ENCODE measurements around the gene METTL26.

The METTL26 gene

DNA sequence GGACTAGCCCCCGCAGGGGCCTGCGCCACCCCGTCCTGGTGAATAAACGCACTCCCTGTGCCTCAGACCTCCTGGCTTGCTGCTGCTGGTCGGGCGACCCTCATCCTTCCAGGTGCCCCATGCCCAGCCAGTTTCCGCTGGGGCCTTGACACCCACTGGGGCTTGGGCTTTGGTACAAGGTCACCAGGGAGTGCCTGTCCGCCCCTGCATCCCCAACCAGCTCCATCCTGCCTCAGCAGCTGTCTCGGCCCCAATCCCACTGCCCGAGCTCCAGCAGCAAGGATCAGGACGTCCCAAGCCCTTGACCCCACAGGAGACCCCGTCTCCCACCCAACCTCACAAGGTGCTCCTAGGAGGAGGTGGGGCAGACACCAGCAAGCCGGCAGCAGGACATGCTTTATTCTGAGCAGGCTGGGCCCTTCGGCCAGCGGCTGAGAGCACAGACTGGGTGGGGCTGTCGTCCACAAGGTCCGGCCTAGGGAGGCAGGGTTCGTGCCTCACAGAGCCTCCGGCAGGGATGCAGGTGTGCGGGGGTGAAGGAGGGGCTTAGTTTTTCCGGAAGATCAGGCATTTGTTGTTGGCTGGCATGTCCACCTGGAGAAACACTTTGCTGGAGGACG is 1.9 kb downstream of the METTL26 start:
- DNase-seq (ENCODE audit: insufficient read length, low spot score), result no peak
- TF ChIP-seq POLR2AphosphoS5 (IDR thresholded peaks at IDR 0.05; ENCODE audit: low read depth, low read length) (no peak), POLR2A (IDR thresholded peaks at IDR 0.05; ENCODE audit: low read depth, low read length) (no peak), SPI1 (IDR thresholded peaks at IDR 0.05; ENCODE audit: low read depth, low read length) (no peak), POU2F2 (IDR thresholded peaks at IDR 0.05; ENCODE audit: low read depth, low read length) (no peak), TAF1 (IDR thresholded peaks at IDR 0.05; ENCODE audit: low read depth, low read length) (no peak), PAX5 (IDR thresholded peaks at IDR 0.05; ENCODE audit: insufficient read depth, low read length, severe bottlenecking) (no peak)
- no peak for FAIRE-seq

DNA sequence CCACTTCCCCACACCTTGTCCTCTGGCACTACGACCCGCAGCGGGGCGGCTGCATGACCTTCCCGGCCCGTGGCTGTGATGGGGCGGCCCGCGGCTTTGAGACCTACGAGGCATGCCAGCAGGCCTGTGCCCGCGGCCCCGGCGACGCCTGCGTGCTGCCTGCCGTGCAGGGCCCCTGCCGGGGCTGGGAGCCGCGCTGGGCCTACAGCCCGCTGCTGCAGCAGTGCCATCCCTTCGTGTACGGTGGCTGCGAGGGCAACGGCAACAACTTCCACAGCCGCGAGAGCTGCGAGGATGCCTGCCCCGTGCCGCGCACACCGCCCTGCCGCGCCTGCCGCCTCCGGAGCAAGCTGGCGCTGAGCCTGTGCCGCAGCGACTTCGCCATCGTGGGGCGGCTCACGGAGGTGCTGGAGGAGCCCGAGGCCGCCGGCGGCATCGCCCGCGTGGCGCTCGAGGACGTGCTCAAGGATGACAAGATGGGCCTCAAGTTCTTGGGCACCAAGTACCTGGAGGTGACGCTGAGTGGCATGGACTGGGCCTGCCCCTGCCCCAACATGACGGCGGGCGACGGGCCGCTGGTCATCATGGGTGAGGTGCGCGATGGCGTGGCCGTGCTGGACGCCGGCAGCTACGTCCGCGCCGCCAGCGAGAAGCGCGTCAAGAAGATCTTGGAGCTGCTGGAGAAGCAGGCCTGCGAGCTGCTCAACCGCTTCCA is 2.6 kb downstream of the METTL26 start:
- TF ChIP-seq PAX5 (IDR thresholded peaks at IDR 0.05; ENCODE audit: insufficient read depth, low read length, severe bottlenecking) (no peak), POLR2A (IDR thresholded peaks at IDR 0.05; ENCODE audit: low read depth, low read length) (no peak), POLR2AphosphoS5 (IDR thresholded peaks at IDR 0.05; ENCODE audit: low read depth, low read length) (no peak), POU2F2 (IDR thresholded peaks at IDR 0.05; ENCODE audit: low read depth, low read length) (no peak)
- FAIRE-seq (no peak), DNase-seq (ENCODE audit: insufficient read length, low spot score) (no peak)

DNA sequence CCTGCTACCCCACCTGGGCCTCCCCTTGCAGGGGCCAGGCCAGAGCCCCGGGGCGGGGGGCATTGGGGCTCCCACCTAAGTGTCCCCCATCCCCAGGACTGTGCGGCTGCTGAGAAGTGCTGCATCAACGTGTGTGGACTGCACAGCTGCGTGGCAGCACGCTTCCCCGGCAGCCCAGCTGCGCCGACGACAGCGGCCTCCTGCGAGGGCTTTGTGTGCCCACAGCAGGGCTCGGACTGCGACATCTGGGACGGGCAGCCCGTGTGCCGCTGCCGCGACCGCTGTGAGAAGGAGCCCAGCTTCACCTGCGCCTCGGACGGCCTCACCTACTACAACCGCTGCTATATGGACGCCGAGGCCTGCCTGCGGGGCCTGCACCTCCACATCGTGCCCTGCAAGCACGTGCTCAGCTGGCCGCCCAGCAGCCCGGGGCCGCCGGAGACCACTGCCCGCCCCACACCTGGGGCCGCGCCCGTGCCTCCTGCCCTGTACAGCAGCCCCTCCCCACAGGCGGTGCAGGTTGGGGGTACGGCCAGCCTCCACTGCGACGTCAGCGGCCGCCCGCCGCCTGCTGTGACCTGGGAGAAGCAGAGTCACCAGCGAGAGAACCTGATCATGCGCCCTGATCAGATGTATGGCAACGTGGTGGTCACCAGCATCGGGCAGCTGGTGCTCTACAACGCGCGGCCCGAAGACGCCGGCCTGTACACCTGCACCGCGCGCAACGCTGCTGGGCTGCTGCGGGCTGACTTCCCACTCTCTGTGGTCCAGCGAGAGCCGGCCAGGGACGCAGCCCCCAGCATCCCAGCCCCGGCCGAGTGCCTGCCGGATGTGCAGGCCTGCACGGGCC is 3.4 kb downstream of the METTL26 start:
- FAIRE-seq (no peak), DNase-seq (ENCODE audit: insufficient read length, low spot score) (no peak)
- TF ChIP-seq PAX5 (IDR thresholded peaks at IDR 0.05; ENCODE audit: insufficient read depth, low read length, severe bottlenecking), result no peak
- TF ChIP-seq TAF1 (IDR thresholded peaks at IDR 0.05; ENCODE audit: low read depth, low read length), result no peak
- no peak for TF ChIP-seq SPI1 (IDR thresholded peaks at IDR 0.05; ENCODE audit: low read depth, low read length)
- no peak for TF ChIP-seq POLR2A (IDR thresholded peaks at IDR 0.05; ENCODE audit: low read depth, low read length)
- TF ChIP-seq POU2F2 (IDR thresholded peaks at IDR 0.05; ENCODE audit: low read depth, low read length), result no peak
- TF ChIP-seq POLR2AphosphoS5 (IDR thresholded peaks at IDR 0.05; ENCODE audit: low read depth, low read length), result no peak

DNA sequence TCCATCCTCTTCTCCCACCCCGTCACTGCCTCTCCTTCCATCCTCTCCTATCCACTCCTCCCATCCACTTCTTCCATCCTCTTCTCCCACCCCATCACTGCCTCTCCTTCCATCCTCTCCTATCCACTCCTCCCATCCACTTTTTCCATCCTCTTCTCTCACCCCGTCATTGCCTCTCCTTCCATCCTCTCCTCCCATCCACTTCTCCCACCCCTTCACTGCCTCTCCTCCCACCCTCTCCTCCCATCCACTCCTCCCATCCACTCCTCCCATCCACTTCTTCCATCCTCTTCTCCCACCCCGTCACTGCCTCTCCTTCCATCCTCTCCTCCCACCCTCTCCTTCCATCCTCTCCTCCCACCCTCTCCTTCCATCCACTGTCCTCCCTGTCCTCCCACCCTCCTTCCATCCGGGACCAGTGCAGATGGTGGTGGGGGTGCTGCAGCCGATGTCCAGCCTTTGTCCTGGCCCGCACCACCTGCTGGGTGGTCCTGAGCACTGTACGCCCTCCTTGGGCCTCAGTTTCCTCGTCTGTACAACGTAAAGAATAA is 4.2 kb downstream of the METTL26 start:
- TF ChIP-seq POLR2AphosphoS5 (IDR thresholded peaks at IDR 0.05; ENCODE audit: low read depth, low read length) (no peak), TAF1 (IDR thresholded peaks at IDR 0.05; ENCODE audit: low read depth, low read length) (no peak), POU2F2 (IDR thresholded peaks at IDR 0.05; ENCODE audit: low read depth, low read length) (no peak), SPI1 (IDR thresholded peaks at IDR 0.05; ENCODE audit: low read depth, low read length) (no peak), POLR2A (IDR thresholded peaks at IDR 0.05; ENCODE audit: low read depth, low read length) (no peak)
- DNase-seq (ENCODE audit: insufficient read length, low spot score) (no peak), FAIRE-seq (no peak)

DNA sequence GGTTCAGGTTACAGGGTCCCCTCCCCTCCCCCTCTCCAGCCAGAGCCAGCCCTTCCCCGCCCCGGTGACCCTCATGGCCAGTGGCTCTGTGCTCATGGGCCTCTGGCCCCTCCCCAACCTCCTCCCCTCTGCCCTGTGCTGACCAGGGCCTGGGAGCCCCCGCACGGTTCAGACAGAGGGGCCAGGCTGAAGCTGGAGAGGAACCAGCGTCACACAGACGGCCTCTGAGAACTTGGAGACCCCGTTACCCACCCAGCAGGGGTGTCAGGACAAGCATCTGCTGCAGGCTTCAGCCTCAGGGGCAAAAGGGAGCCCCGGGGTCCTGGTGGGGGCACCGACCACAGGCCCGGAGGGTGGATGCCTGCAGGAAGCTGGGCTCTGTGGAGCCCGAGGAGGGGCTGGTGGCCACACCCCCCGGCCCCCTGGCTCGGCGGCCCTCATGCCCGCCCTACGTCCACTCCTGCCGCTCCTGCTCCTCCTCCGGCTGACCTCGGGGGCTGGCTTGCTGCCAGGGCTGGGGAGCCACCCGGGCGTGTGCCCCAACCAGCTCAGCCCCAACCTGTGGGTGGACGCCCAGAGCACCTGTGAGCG is 5.2 kb downstream of the METTL26 start, which contains the start of gene WFIKKN1:
WFIKKN1 (plus strand) TSS at position 171 of the 591 bp plus-strand sequence; CDS start at position 440, 269 bp downstream.
- no peak for TF ChIP-seq PAX5 (IDR thresholded peaks at IDR 0.05; ENCODE audit: insufficient read depth, low read length, severe bottlenecking)
- FAIRE-seq (no peak), DNase-seq (ENCODE audit: insufficient read length, low spot score) (no peak)

DNA sequence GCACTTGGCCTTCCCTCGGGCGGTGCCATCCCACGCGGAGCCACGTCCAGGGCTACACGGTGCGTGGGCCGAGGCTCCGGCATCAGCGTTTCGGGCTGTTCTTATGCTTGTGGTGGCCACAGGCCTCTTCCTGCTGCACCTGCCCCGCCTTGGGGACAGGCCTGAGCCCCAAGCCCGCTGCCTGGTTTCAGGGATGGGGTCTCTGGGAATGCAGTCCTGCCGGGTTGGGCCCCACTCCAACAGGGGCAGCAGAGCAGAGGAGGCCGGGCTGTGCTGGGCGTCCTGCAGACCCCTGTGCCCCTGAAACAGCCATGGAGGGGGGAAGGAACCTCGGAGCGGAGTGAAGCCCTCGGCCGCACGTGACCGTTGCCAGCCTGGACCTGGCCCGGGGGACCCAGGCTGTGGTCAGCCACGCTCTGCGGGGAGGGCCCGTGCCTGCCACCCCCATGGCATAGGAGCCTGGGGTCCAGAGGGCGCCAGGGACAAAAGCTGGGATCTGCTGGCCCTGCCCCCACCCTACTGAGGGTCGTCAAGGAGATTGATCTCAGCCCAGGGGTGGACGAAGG is 5.8 kb downstream of the METTL26 start:
- FAIRE-seq, result no peak
- TF ChIP-seq POLR2A (IDR thresholded peaks at IDR 0.05; ENCODE audit: low read depth, low read length) (no peak), SPI1 (IDR thresholded peaks at IDR 0.05; ENCODE audit: low read depth, low read length) (no peak), PAX5 (IDR thresholded peaks at IDR 0.05; ENCODE audit: insufficient read depth, low read length, severe bottlenecking) (no peak)
- no peak for DNase-seq (ENCODE audit: insufficient read length, low spot score)

DNA sequence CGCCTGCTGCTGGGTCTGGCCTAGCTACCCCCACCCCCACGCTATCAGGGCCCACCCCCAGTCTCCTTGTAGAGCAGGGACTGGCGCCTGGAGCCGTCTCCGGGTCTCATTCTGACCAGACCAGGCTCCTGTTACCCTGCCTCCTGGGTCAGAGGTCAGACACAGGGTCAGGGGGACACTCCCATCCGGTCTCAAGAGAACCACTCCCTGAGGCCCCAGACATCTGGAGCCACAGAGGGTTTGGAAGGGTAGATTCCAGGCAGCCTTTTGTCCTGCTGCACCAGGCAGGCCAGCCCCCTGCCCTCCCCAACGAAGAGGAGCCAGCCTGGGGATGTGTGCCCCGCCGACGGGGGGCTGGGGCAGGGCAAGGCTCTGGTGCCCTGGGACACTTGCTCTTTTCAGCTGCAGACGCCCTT is 6.3 kb downstream of the METTL26 start:
- DNase-seq (ENCODE audit: insufficient read length, low spot score) (no peak), FAIRE-seq (no peak)
- TF ChIP-seq POLR2A (IDR thresholded peaks at IDR 0.05; ENCODE audit: low read depth, low read length) (no peak), POU2F2 (IDR thresholded peaks at IDR 0.05; ENCODE audit: low read depth, low read length) (no peak), SPI1 (IDR thresholded peaks at IDR 0.05; ENCODE audit: low read depth, low read length) (no peak), POLR2AphosphoS5 (IDR thresholded peaks at IDR 0.05; ENCODE audit: low read depth, low read length) (no peak)

DNA sequence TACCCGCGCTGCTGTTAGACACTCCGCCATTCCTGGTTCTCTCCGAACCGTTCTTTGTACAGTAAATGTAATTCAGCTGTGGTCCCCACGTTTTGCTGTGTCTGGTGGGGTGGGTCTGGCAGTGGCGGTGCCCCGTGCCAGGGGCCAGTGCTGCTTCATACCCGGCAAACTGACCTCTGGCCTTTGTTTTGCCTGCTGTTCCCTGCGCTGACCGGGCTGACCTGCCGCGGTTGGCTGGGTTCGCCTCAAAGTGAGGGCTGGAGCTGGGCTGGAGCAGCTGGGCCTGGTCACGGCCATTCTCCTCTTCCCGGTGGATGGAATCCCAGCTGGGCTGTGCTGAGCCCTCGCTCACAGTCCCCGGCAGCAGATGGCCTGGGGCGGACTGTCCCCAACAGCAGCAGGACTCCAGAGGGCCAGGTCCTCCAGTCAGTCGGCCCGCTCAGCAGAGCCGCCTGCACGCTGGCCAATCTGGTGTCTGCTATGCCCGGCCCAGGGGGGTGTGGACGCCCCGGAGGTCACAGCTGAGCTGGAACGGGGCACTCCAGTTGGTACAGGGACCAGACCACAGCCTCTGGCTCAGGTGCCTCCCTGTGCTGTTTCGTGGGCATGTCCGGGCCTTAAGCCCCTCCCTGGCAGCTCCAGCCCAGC is 6.8 kb downstream of the METTL26 start:
- TF ChIP-seq POLR2AphosphoS5 (IDR thresholded peaks at IDR 0.05; ENCODE audit: low read depth, low read length), result no peak
- TF ChIP-seq SPI1 (IDR thresholded peaks at IDR 0.05; ENCODE audit: low read depth, low read length), result no peak
- no peak for TF ChIP-seq POLR2A (IDR thresholded peaks at IDR 0.05; ENCODE audit: low read depth, low read length)
- FAIRE-seq (no peak), DNase-seq (ENCODE audit: insufficient read length, low spot score) (no peak)

Data from GM12891 (cell line).